HCT116 (cell line): Measurements from ENCODE around the gene TRIM68. TPM values are rescaled to one million over a fixed set of nuclear protein-coding genes. Genes with fewer than 3 reads are reported as not detected.

ENCODE experiments used
- ATAC-seq: fragments of 200-7000 bp; cut with Tn5 transposase; 2 replicates; pipeline ENCODE4 v1.9.1; 2020; ENCODE audit warnings: mild to moderate bottlenecking, moderate library complexity
- BruUV-seq: library from RNA; stranded (reverse); fragments of 400-500 nt; replicated peaks from 2 replicates; lab custom pipeline; 2021; lab: Mats Ljungman, UMichigan
- CTCF ChIA-PET: fragments of 300-600 bp; sonication (Branson Sonifier 250); formaldehyde crosslinking; loops from one replicate; lab custom pipeline; 2021; ENCODE audit warnings: antibody characterized with exemption; lab: Charles Lee
- POLR2A ChIA-PET: fragments of 300-600, 350-600 bp; sonication (Branson Sonifier 250); formaldehyde crosslinking; loops from one replicate; lab custom pipeline; 2021; ENCODE audit warnings: antibody characterized with exemption; lab: Charles Lee
- RAD21 ChIA-PET, 2 experiments: fragments of 300-600 bp; sonication (Branson Sonifier 250); formaldehyde crosslinking; loops; one replicate each; lab custom pipeline; 2023; ENCODE audit warnings: low total read pairs in 2 of 2; ENCODE audit not compliant: uncharacterized antibody in 2 of 2, unreplicated experiment in 2 of 2, low non-redundant PET in 1 of 2; lab: Charles Lee
- DNase-seq: peaks from one replicate; pipeline ENCODE4 v3.0.0-alpha.2; 2010; ENCODE audit warnings: low read depth, low spot score
- H2AFZ ChIP-seq: fragments of 200-600 bp; shearing (Covaris generic), sonication (generic); 2 replicates; pipeline ENCODE4 v1.6.1; 2017; ENCODE audit warnings: low read depth, mixed run types, mixed read lengths, antibody characterized with exemption, low read length; ENCODE audit not compliant: poor library complexity, severe bottlenecking
- H3K27ac ChIP-seq: 2 replicates; pipeline ENCODE4 v1.5.1; 2012; ENCODE audit warnings: low read depth, low read length
- H3K27me3 ChIP-seq: fragments of 200-600 bp; sonication (generic); 2 replicates; pipeline ENCODE4 v1.6.1; 2016; ENCODE audit warnings: mixed run types, low read length, mixed read lengths; ENCODE audit not compliant: insufficient read depth
- H3K36me3 ChIP-seq, 2 experiments: fragments of 200-500 bp in 1 of 2; fragments of 200-600 bp in 1 of 2; sonication (Bioruptor generic) in 1 of 2; sonication (generic) in 1 of 2; 2 replicates each; pipeline versions ENCODE4 v1.5.1 to v1.6.1; 2014 to 2016; ENCODE audit warnings: low read length in 2 of 2, inconsistent platforms in 1 of 2, mixed read lengths in 1 of 2, mixed run types in 1 of 2; ENCODE audit not compliant: insufficient read depth in 2 of 2, control insufficient read depth in 1 of 2
- H3K4me1 ChIP-seq, 2 experiments: fragments of 200-600 bp in 1 of 2; sonication (generic) in 1 of 2; 2 replicates each; pipeline versions ENCODE4 v1.5.1 to v1.6.1; 2012 to 2017; ENCODE audit warnings: low read length in 2 of 2, inconsistent platforms in 1 of 2, mild to moderate bottlenecking in 1 of 2, mixed read lengths in 1 of 2, mixed run types in 1 of 2, moderate library complexity in 1 of 2; ENCODE audit not compliant: insufficient read depth in 2 of 2, control insufficient read depth in 1 of 2
- H3K4me2 ChIP-seq: fragments of 200-600 bp; sonication (generic); 2 replicates; pipeline ENCODE4 v1.6.1; 2017; ENCODE audit warnings: mixed run types, low read length, mixed read lengths
- H3K4me3 ChIP-seq, 2 experiments: fragments of 200-600 bp in 1 of 2; sonication (generic) in 1 of 2; replicated peaks in 1 of 2; 2 replicates each; pipeline ENCODE4 v1.5.1; 2011 to 2016; ENCODE audit warnings: low read length in 2 of 2, control low read depth in 1 of 2, low read depth in 1 of 2, mild to moderate bottlenecking in 1 of 2, mixed read lengths in 1 of 2, mixed run types in 1 of 2
- H3K79me2 ChIP-seq: fragments of 200-600 bp; sonication (generic); 2 replicates; pipeline ENCODE4 v1.6.1; 2017; ENCODE audit warnings: mild to moderate bottlenecking, mixed run types, low read length, moderate library complexity, mixed read lengths; ENCODE audit not compliant: insufficient read depth
- H3K9ac ChIP-seq: fragments of 200-600 bp; sonication (generic); 2 replicates; pipeline ENCODE4 v1.6.1; 2016; ENCODE audit warnings: low read length, mixed read lengths
- H3K9me2 ChIP-seq: fragments of 200-600 bp; sonication (generic), shearing (Covaris generic); 2 replicates; pipeline ENCODE4 v1.6.1; 2017; ENCODE audit warnings: mixed run types, mild to moderate bottlenecking, moderate library complexity; ENCODE audit not compliant: insufficient read depth
- H3K9me3 ChIP-seq, 2 experiments: fragments of 200-500 bp in 1 of 2; fragments of 200-600 bp in 1 of 2; sonication (Bioruptor generic) in 1 of 2; sonication (generic) in 1 of 2; 2 replicates each; pipeline ENCODE4 v1.6.1; 2014 to 2017; ENCODE audit warnings: low read length in 2 of 2, mixed read lengths in 2 of 2, inconsistent platforms in 1 of 2, low read depth in 1 of 2, mild to moderate bottlenecking in 1 of 2, mixed run types in 1 of 2, moderate library complexity in 1 of 2; ENCODE audit not compliant: control insufficient read depth in 1 of 2, insufficient read depth in 1 of 2
- H4K20me1 ChIP-seq: fragments of 200-600 bp; sonication (generic), shearing (Covaris generic); 2 replicates; pipeline ENCODE4 v1.6.1; 2017; ENCODE audit warnings: mixed run types, mild to moderate bottlenecking, moderate library complexity; ENCODE audit not compliant: insufficient read depth
- ATF3 ChIP-seq: IDR thresholded peaks from 2 replicates; pipeline ENCODE4 v1.6.1; 2012
- CEBPB ChIP-seq: IDR thresholded peaks from 2 replicates; pipeline ENCODE4 v1.6.1; 2012; ENCODE audit warnings: low read depth
- CTCF ChIP-seq, 3 experiments: fragments of 200-600 bp in 1 of 3; sonication (generic) in 1 of 3; IDR thresholded peaks in 2 of 3; conservative IDR thresholded peaks in 1 of 3; 2 replicates each; pipeline ENCODE4 v1.5.1; 2012 to 2017; ENCODE audit warnings: low read depth in 2 of 3, low read length in 2 of 3, antibody characterized with exemption in 1 of 3, borderline replicate concordance in 1 of 3, control low read depth in 1 of 3, mild to moderate bottlenecking in 1 of 3, mixed read lengths in 1 of 3, mixed run types in 1 of 3, moderate library complexity in 1 of 3; ENCODE audit not compliant: insufficient read depth in 1 of 3
- EGR1 ChIP-seq: IDR thresholded peaks from 2 replicates; pipeline ENCODE4 v1.6.1; 2012; ENCODE audit warnings: low read depth
- ELF1 ChIP-seq: IDR thresholded peaks from 2 replicates; pipeline ENCODE4 v1.6.1; 2012; ENCODE audit warnings: low read depth, borderline replicate concordance
- EZH2 ChIP-seq: fragments of 200-600 bp; sonication (generic); IDR thresholded peaks from 2 replicates; pipeline ENCODE4 v1.6.1; 2017; ENCODE audit warnings: antibody characterized with exemption, mixed run types
- EZH2phosphoT487 ChIP-seq: fragments of 200-600 bp; IDR thresholded peaks from 2 replicates; pipeline ENCODE4 v1.6.1; 2018; ENCODE audit warnings: antibody characterized with exemption, borderline replicate concordance
- FOSL1 ChIP-seq: IDR thresholded peaks from 2 replicates; pipeline ENCODE4 v1.6.1; 2012; ENCODE audit warnings: low read depth
- JUND ChIP-seq: IDR thresholded peaks from 2 replicates; pipeline ENCODE4 v1.6.1; 2012
- MAX ChIP-seq: IDR thresholded peaks from 2 replicates; pipeline ENCODE4 v1.6.1; 2012
- POLR2AphosphoS5 ChIP-seq: IDR thresholded peaks from 2 replicates; pipeline ENCODE4 v1.6.1; 2011; ENCODE audit warnings: mild to moderate bottlenecking, low read depth, low read length, moderate library complexity
- RAD21 ChIP-seq: IDR thresholded peaks from 2 replicates; pipeline ENCODE4 v1.6.1; 2012; ENCODE audit warnings: low read depth, mild to moderate bottlenecking
- SIN3A ChIP-seq: IDR thresholded peaks from 2 replicates; pipeline ENCODE4 v1.6.1; 2012; ENCODE audit warnings: low read depth
- SP1 ChIP-seq: IDR thresholded peaks from 2 replicates; pipeline ENCODE4 v1.6.1; 2012; ENCODE audit warnings: low read depth
- SRF ChIP-seq: IDR thresholded peaks from 2 replicates; pipeline ENCODE4 v1.6.1; 2012; ENCODE audit warnings: low read depth
- TCF7L2 ChIP-seq: IDR thresholded peaks from 2 replicates; pipeline ENCODE4 v1.7.0; 2011; ENCODE audit warnings: borderline replicate concordance, inconsistent platforms; ENCODE audit not compliant: insufficient read depth, insufficient read length; ENCODE audit errors: extremely low read depth
- ZBTB33 ChIP-seq: IDR thresholded peaks from 2 replicates; pipeline ENCODE4 v1.6.1; 2011; ENCODE audit warnings: mild to moderate bottlenecking, low read length, moderate library complexity; ENCODE audit not compliant: insufficient replicate concordance; ENCODE audit errors: extremely low read depth
- ZFX ChIP-seq: fragments of 450-650 bp; IDR thresholded peaks from 2 replicates; pipeline ENCODE4 v1.6.1; 2017
- ZNF274 ChIP-seq: fragments of 200-500 bp; sonication (Bioruptor generic); IDR thresholded peaks from 2 replicates; pipeline ENCODE4 v1.6.1; 2014; ENCODE audit warnings: mild to moderate bottlenecking, low read depth, low read length, inconsistent platforms
- intact Hi-C: fragments of 100-400 bp; cut with micrococcal nuclease; formaldehyde crosslinking; loops from 2 replicates; pipeline ENCODE4 v1.10.0; 2022
- total RNA-seq: library from RNA; stranded (reverse); gene quantifications from one replicate; pipeline ENCODE4 v1.2.1, GENCODE V29; 2021; ENCODE audit not compliant: unreplicated experiment
- TF ChIP-seq, protein P1 (sequence below): IDR thresholded peaks from 2 replicates; pipeline ENCODE4 v1.6.1; 2012; ENCODE audit warnings: low read depth

Gene TRIM68
- total RNA-seq, 1 experiment from 2014 or later = 8.3 TPM

- no TSS peak for BruUV-seq
- Histone ChIP-seq H3K4me1 (no peaks in the 10 kb centered on the region), H4K20me1 (no peaks in the 10 kb centered on the region; the same call in 1 of the 2 replicates), H3K9me2 (no peaks in the 10 kb centered on the region), H3K4me3 (no peak overlapping the region), H3K9me3 (no peaks in the 10 kb centered on the region), H3K4me2 (no peak overlapping the region), H3K79me2 (no peaks in the 10 kb centered on the region), H3K27me3 (peaks cover 33% of the 10 kb centered on the region), H3K36me3 (no peaks in the 10 kb centered on the region), H2AFZ (no peak overlapping the region), H3K27ac (no peak overlapping the region), H3K9ac (no peak overlapping the region)
- no peak for DNase-seq
- RAD21 ChIA-PET = interaction anchor here in 1 of 2 experiments (1.1 kb wide), 1 partner anchor 368 kb away, joined by 4 read pairs; no protein-coding TSS in a partner anchor
- TF ChIP-seq EGR1 (no peak), EZH2phosphoT487 (no peak), TCF7L2 (no peak), CEBPB (no peak), CTCF (IDR thresholded peaks at IDR 0.05 in 2 of 3, conservative IDR thresholded peaks at IDR 0.05 in 1 of 3; ENCODE audit: borderline replicate concordance in 1 of 3, insufficient read depth in 1 of 3, low read depth in 2 of 3, low read length in 2 of 3) (no peak), SP1 (no peak), POLR2AphosphoS5 (no peak), EZH2 (no peak), ZBTB33 (no peak), SIN3A (no peak), ZFX (no peak), ELF1 (no peak), MAX (no peak), FOSL1 (no peak), ATF3 (no peak), SRF (no peak), JUND (no peak), ZNF274 (no peak), RAD21 (no peak)
- TF ChIP-seq, protein P1, sequence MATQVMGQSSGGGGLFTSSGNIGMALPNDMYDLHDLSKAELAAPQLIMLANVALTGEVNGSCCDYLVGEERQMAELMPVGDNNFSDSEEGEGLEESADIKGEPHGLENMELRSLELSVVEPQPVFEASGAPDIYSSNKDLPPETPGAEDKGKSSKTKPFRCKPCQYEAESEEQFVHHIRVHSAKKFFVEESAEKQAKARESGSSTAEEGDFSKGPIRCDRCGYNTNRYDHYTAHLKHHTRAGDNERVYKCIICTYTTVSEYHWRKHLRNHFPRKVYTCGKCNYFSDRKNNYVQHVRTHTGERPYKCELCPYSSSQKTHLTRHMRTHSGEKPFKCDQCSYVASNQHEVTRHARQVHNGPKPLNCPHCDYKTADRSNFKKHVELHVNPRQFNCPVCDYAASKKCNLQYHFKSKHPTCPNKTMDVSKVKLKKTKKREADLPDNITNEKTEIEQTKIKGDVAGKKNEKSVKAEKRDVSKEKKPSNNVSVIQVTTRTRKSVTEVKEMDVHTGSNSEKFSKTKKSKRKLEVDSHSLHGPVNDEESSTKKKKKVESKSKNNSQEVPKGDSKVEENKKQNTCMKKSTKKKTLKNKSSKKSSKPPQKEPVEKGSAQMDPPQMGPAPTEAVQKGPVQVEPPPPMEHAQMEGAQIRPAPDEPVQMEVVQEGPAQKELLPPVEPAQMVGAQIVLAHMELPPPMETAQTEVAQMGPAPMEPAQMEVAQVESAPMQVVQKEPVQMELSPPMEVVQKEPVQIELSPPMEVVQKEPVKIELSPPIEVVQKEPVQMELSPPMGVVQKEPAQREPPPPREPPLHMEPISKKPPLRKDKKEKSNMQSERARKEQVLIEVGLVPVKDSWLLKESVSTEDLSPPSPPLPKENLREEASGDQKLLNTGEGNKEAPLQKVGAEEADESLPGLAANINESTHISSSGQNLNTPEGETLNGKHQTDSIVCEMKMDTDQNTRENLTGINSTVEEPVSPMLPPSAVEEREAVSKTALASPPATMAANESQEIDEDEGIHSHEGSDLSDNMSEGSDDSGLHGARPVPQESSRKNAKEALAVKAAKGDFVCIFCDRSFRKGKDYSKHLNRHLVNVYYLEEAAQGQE = no peak
- POLR2A ChIA-PET = no interaction called here
- CTCF ChIA-PET = interaction anchor here (0.9 to 2.4 kb wide), 17 partner anchors 10 to 1727 kb away, joined by 3 to 25 read pairs (median 7); partner anchors contain the start of gene TRIM68
- intact Hi-C loops = no loop called here
- ATAC-seq = no peak
These were observed 28.1 kb upstream of the TRIM68 start for GRCh38 chr11:4636136-4636535.
